ENCODE data around the gene NATD1. TPM values are rescaled to one million over a fixed set of nuclear protein-coding genes. Genes with fewer than 3 reads are reported as not detected.

Gene NATD1
- total RNA-seq, 2 experiments from 2014 or later, result 1.8 to 1.9 TPM

GRCh38 chr17:21291862-21292261, 38.7 kb upstream of the NATD1 start:
- ChIA-PET CTCF (no interaction called here), POLR2A (no interaction called here)

GRCh38 chr17:21291357-21291756, 38.1 kb upstream of the NATD1 start:
- ChIA-PET CTCF (no interaction called here), POLR2A (no interaction called here)

- POLR2A ChIA-PET, result no interaction called here
- CTCF ChIA-PET, result interaction anchor here (1.0 kb wide), 1 partner anchor 10 kb away, joined by 3 read pairs; no protein-coding TSS in a partner anchor
These were observed 36.8 kb upstream of the NATD1 start for GRCh38 chr17:21289902-21290571.

GRCh38 chr17:21289175-21289901, 36.1 kb upstream of the NATD1 start:
- ChIA-PET CTCF (interaction anchor here (1.0 to 1.6 kb wide), 2 partner anchors 9 to 10 kb away, joined by 3 to 6 read pairs; no protein-coding TSS in a partner anchor), POLR2A (no interaction called here)

- ChIA-PET POLR2A (interaction anchor here (0.8 to 2.0 kb wide), 5 partner anchors 13 to 245 kb away, joined by 3 to 13 read pairs (median 4); partner anchors contain the start of gene USP22), CTCF (interaction anchor here (1.3 to 3.2 kb wide), 4 partner anchors 9 to 245 kb away, joined by 3 to 13 read pairs (median 6); partner anchors contain the start of gene USP22)
These were observed 35.4 kb upstream of the NATD1 start for GRCh38 chr17:21288571-21289017.

- CTCF ChIA-PET, result interaction anchor here (0.9 to 3.2 kb wide), 6 partner anchors 8 to 245 kb away, joined by 3 to 13 read pairs (median 6); partner anchors contain the start of gene USP22
These were observed 34.7 kb upstream of the NATD1 start for GRCh38 chr17:21287703-21288449.

GRCh38 chr17:21286909-21287702, 33.9 kb upstream of the NATD1 start:
- CTCF ChIA-PET, result interaction anchor here (0.8 to 3.2 kb wide), 7 partner anchors 9 to 244 kb away, joined by 3 to 13 read pairs (median 5); partner anchors contain the start of gene USP22
- POLR2A ChIA-PET, result interaction anchor here (0.6 to 2.0 kb wide), 4 partner anchors 11 to 244 kb away, joined by 4 to 13 read pairs (median 6); partner anchors contain the start of gene USP22

More at GRCh38 chr17:21287703-21288449, 34.7 kb upstream of the NATD1 start:
- POLR2A ChIA-PET, result interaction anchor here (0.8 to 2.0 kb wide), 6 partner anchors 12 to 244 kb away, joined by 3 to 13 read pairs (median 5); partner anchors contain the start of gene USP22

- POLR2A ChIA-PET, result interaction anchor here (0.6 to 2.0 kb wide), 3 partner anchors 11 to 243 kb away, joined by 4 to 7 read pairs (median 5); partner anchors contain the start of gene USP22
- CTCF ChIA-PET, result interaction anchor here (0.8 to 3.2 kb wide), 4 partner anchors 8 to 243 kb away, joined by 3 to 13 read pairs (median 6); partner anchors contain the start of gene USP22
These were observed 33.0 kb upstream of the NATD1 start for GRCh38 chr17:21286066-21286770.

- ChIA-PET POLR2A (interaction anchor here (1.6 kb wide), 1 partner anchor 10 kb away, joined by 5 read pairs; no protein-coding TSS in a partner anchor), CTCF (interaction anchor here (3.2 kb wide), 1 partner anchor 227 kb away, joined by 13 read pairs; no protein-coding TSS in a partner anchor)
These were observed 32.2 kb upstream of the NATD1 start for GRCh38 chr17:21285164-21286065.

GRCh38 chr17:21284319-21285163, 31.3 kb upstream of the NATD1 start, which contains the start of gene MAP2K3:
MAP2K3 (plus strand) TSS chr17:21284711; CDS start chr17:21284921, 210 bp downstream.
- ChIA-PET CTCF (no interaction called here), POLR2A (interaction anchor here (1.6 kb wide), 1 partner anchor 9 kb away, joined by 5 read pairs; no protein-coding TSS in a partner anchor)

- ChIA-PET POLR2A (no interaction called here), CTCF (no interaction called here)
These were observed 30.5 kb upstream of the NATD1 start for GRCh38 chr17:21283482-21284318.

GRCh38 chr17:21282850-21283249, 29.6 kb upstream of the NATD1 start:
- POLR2A ChIA-PET, result no interaction called here
- CTCF ChIA-PET, result no interaction called here

- POLR2A ChIA-PET, result no interaction called here
- CTCF ChIA-PET, result no interaction called here
These were observed 29.0 kb upstream of the NATD1 start for GRCh38 chr17:21282231-21282630.

- ChIA-PET POLR2A (no interaction called here), CTCF (interaction anchor here (0.7 to 2.0 kb wide), 15 partner anchors 8 to 233 kb away, joined by 3 to 9 read pairs (median 4); partner anchors contain the start of gene DHRS7B)
These were observed 26.9 kb upstream of the NATD1 start for GRCh38 chr17:21280081-21280518.

- POLR2A ChIA-PET, result no interaction called here
- CTCF ChIA-PET, result interaction anchor here (0.8 to 2.0 kb wide), 19 partner anchors 9 to 234 kb away, joined by 3 to 9 read pairs (median 4); partner anchors contain the start of gene DHRS7B
These were observed 26.4 kb upstream of the NATD1 start for GRCh38 chr17:21279582-21279981.

Measured in activated CD8-positive, alpha-beta memory T cell treated with anti-CD3 and anti-CD28 coated beads for 36 hours (primary cell).